Cardiac fibroblast (primary cell): Measurements from ENCODE around the gene CCDC102A.
A peak's percentile ranks its signal among the peaks of the same experiment; 100 is the strongest.

Experiments
- DNase-seq, 2 donors: peaks; one replicate each; pipeline versions ENCODE4 v3.0.0 to v3.0.0-alpha.2; 2010; ENCODE audit warnings: low read depth in 2 of 2
- H3K4me3 ChIP-seq, 2 donors: replicated peaks in 1 of 2; 1 replicate in 1 of 2; 2 replicates in 1 of 2; pipeline ENCODE4 v1.5.1; 2011; ENCODE audit warnings: low read depth in 2 of 2, low read length in 2 of 2, mild to moderate bottlenecking in 2 of 2, moderate library complexity in 1 of 2
- CTCF ChIP-seq: IDR thresholded peaks from one replicate; pipeline ENCODE4 v1.5.1; 2011; ENCODE audit warnings: low read depth, mild to moderate bottlenecking, low read length, inconsistent platforms

Gene CCDC102A

GRCh38 chr16:57536306-57537193 lies at the start of gene CCDC102A:
CCDC102A (minus strand) TSS chr16:57536571; CDS start chr16:57529177, 7,394 bp downstream.
- H3K4me3 ChIP-seq: peak within 1 kb of the TSS; percentile 78 to 80
- DNase-seq: no peak
- TF ChIP-seq CTCF: no peak

GRCh38 chr16:57585051-57585687 lies 48.8 kb upstream of the CCDC102A start:
- TF ChIP-seq CTCF: no peak
- no peak overlapping the region for H3K4me3 ChIP-seq
- DNase-seq: no peak

GRCh38 chr16:57579361-57579665 lies 42.9 kb upstream of the CCDC102A start:
- DNase-seq: no peak
- TF ChIP-seq CTCF: no peak
- no peak overlapping the region for H3K4me3 ChIP-seq

- DNase-seq: peak in 1 of 2 donors; percentile 5
- no peak overlapping the region for H3K4me3 ChIP-seq
- no peak for TF ChIP-seq CTCF
Measured at GRCh38 chr16:57578521-57579360, 42.4 kb upstream of the CCDC102A start.

GRCh38 chr16:57577691-57578224 lies 41.4 kb upstream of the CCDC102A start:
- no peak overlapping the region for H3K4me3 ChIP-seq
- TF ChIP-seq CTCF: no peak

GRCh38 chr16:57577214-57577613 lies 40.8 kb upstream of the CCDC102A start:
- DNase-seq: no peak
- H3K4me3 ChIP-seq: no peak overlapping the region
- TF ChIP-seq CTCF: no peak

More at GRCh38 chr16:57577691-57578224, 41.4 kb upstream of the CCDC102A start:
- peak in 1 of 2 donors; percentile 14 for DNase-seq
